SK-N-SH (cell line): ENCODE measurements around the gene GFOD2. TPM values are rescaled to one million over a fixed set of nuclear protein-coding genes. Genes with fewer than 3 reads are reported as not detected.

Source experiments
- CTCF ChIA-PET: fragments of 300-600, 350-600 bp; formaldehyde crosslinking; extraction: SDS; loops from one replicate; lab custom pipeline; 2021; lab: Yijun Ruan, JAX
- POLR2A ChIA-PET: fragments of 350-600 bp; sonication (Branson Sonifier 250); formaldehyde crosslinking; extraction: SDS; loops from one replicate; lab custom pipeline; 2020; ENCODE audit warnings: antibody characterized with exemption, inconsistent platforms; lab: Yijun Ruan, JAX
- DNase-seq: peaks from one replicate; pipeline ENCODE4 v3.0.0; 2012
- H2AFZ ChIP-seq: fragments of 200-600 bp; sonication (generic); 2 replicates; pipeline ENCODE4 v1.8.1; 2016; ENCODE audit warnings: antibody characterized with exemption, mild to moderate bottlenecking, low read depth
- H3F3A ChIP-seq: fragments of 200-600 bp; sonication (generic); replicated peaks from 2 replicates; pipeline ENCODE3; 2016; ENCODE audit warnings: antibody characterized with exemption, mild to moderate bottlenecking; ENCODE audit not compliant: insufficient read depth
- H3K27ac ChIP-seq, 2 experiments: fragments of 200-500 bp in 1 of 2; fragments of 200-600 bp in 1 of 2; sonication (Bioruptor generic) in 1 of 2; sonication (generic), shearing (Covaris generic) in 1 of 2; 2 replicates each; pipeline versions ENCODE4 v1.5.1 to v1.6.1; 2014 to 2016; ENCODE audit warnings: low read depth in 2 of 2, inconsistent platforms in 1 of 2, low read length in 1 of 2, mild to moderate bottlenecking in 1 of 2, mixed read lengths in 1 of 2
- H3K27me3 ChIP-seq: fragments of 200-600 bp; sonication (generic), shearing (Covaris generic); 2 replicates; pipeline ENCODE4 v1.6.1; 2016; ENCODE audit warnings: mixed run types; ENCODE audit not compliant: insufficient read depth
- H3K36me3 ChIP-seq, 2 experiments: fragments of 200-500 bp in 1 of 2; fragments of 200-600 bp in 1 of 2; sonication (Bioruptor generic) in 1 of 2; sonication (generic) in 1 of 2; replicated peaks in 1 of 2; 2 replicates each; pipeline versions ENCODE3 to v1.5.1; 2014 to 2016; ENCODE audit warnings: low read length in 1 of 2, mild to moderate bottlenecking in 1 of 2; ENCODE audit not compliant: insufficient read depth in 2 of 2, control insufficient read depth in 1 of 2
- H3K4me1 ChIP-seq, 2 experiments: fragments of 200-500 bp in 1 of 2; fragments of 200-600 bp in 1 of 2; sonication (Bioruptor generic) in 1 of 2; sonication (generic), shearing (Covaris generic) in 1 of 2; 2 replicates each; pipeline versions ENCODE4 v1.5.1 to v1.6.1; 2014 to 2016; ENCODE audit warnings: low read depth in 1 of 2, low read length in 1 of 2, mixed run types in 1 of 2; ENCODE audit not compliant: insufficient read depth in 2 of 2, control insufficient read depth in 1 of 2
- H3K4me2 ChIP-seq: fragments of 200-600 bp; sonication (generic), shearing (Covaris generic); 2 replicates; pipeline ENCODE4 v1.6.1; 2017; ENCODE audit warnings: mixed run types
- H3K4me3 ChIP-seq, 2 experiments: fragments of 200-500 bp in 1 of 2; fragments of 200-600 bp in 1 of 2; sonication (Bioruptor generic) in 1 of 2; sonication (generic), shearing (Covaris generic) in 1 of 2; 2 replicates each; pipeline versions ENCODE4 v1.5.1 to v1.8.1; 2014 to 2016; ENCODE audit warnings: low read depth in 2 of 2, inconsistent platforms in 1 of 2, low read length in 1 of 2, mild to moderate bottlenecking in 1 of 2, mixed read lengths in 1 of 2, moderate library complexity in 1 of 2
- H3K79me2 ChIP-seq: fragments of 200-600 bp; sonication (generic); 2 replicates; pipeline ENCODE4 v1.8.1; 2017; ENCODE audit warnings: mild to moderate bottlenecking; ENCODE audit not compliant: insufficient read depth
- H3K9ac ChIP-seq: fragments of 200-600 bp; sonication (generic); 2 replicates; pipeline ENCODE4 v1.6.1; 2017; ENCODE audit warnings: mixed run types
- H3K9me2 ChIP-seq: fragments of 200-600 bp; sonication (generic); 2 replicates; pipeline ENCODE4 v1.6.1; 2017; ENCODE audit warnings: mixed run types
- H3K9me3 ChIP-seq: fragments of 200-600 bp; sonication (generic); 2 replicates; pipeline ENCODE4 v1.6.1; 2017; ENCODE audit warnings: mixed run types, mild to moderate bottlenecking, moderate library complexity
- H4K20me1 ChIP-seq: fragments of 200-600 bp; sonication (generic); 2 replicates; pipeline ENCODE4 v1.6.1; 2017; ENCODE audit warnings: mild to moderate bottlenecking, mixed run types; ENCODE audit not compliant: insufficient read depth
- CHD2 ChIP-seq: fragments of 150-350 bp; IDR thresholded peaks from 2 replicates; pipeline ENCODE4 v1.6.1; 2018; ENCODE audit warnings: low read length; ENCODE audit not compliant: partially characterized antibody
- EP300 ChIP-seq, 2 experiments: IDR thresholded peaks; 2 replicates each; pipeline versions ENCODE4 v1.4.0 to v1.6.1; 2012; ENCODE audit warnings: borderline replicate concordance in 1 of 2, low read depth in 1 of 2, low read length in 1 of 2
- EZH2phosphoT487 ChIP-seq: fragments of 200-600 bp; sonication (generic); IDR thresholded peaks from 2 replicates; pipeline ENCODE4 v1.6.1; 2017; ENCODE audit warnings: low read depth, mixed run types, mild to moderate bottlenecking, antibody characterized with exemption, moderate library complexity, borderline replicate concordance
- FOSL2 ChIP-seq: IDR thresholded peaks from 2 replicates; pipeline ENCODE4 v1.4.0; 2012; ENCODE audit warnings: low read depth, mild to moderate bottlenecking, moderate library complexity, borderline replicate concordance
- JUND ChIP-seq: IDR thresholded peaks from 2 replicates; pipeline ENCODE4 v1.4.0; 2012
- MAX ChIP-seq: IDR thresholded peaks from 2 replicates; pipeline ENCODE4 v1.4.0; 2012; ENCODE audit warnings: low read depth
- MEF2A ChIP-seq: IDR thresholded peaks from 2 replicates; pipeline ENCODE4 v1.4.0; 2012; ENCODE audit warnings: low read depth, borderline replicate concordance
- NRF1 ChIP-seq: IDR thresholded peaks from 2 replicates; pipeline ENCODE4 v1.6.1; 2012; ENCODE audit warnings: low read depth, mild to moderate bottlenecking, low read length
- PBX3 ChIP-seq: IDR thresholded peaks from 2 replicates; pipeline ENCODE4; 2012
- POLR2AphosphoS5 ChIP-seq: IDR thresholded peaks from 2 replicates; pipeline ENCODE4 v1.6.1; 2012; ENCODE audit warnings: low read depth, low read length
- RAD21 ChIP-seq: IDR thresholded peaks from 2 replicates; pipeline ENCODE4 v1.6.1; 2012; ENCODE audit warnings: mild to moderate bottlenecking, low read length
- RCOR1 ChIP-seq: fragments of 150-350 bp; IDR thresholded peaks from 2 replicates; pipeline ENCODE4 v1.6.1; 2017; ENCODE audit warnings: antibody characterized with exemption, low read length
- RFX5 ChIP-seq: IDR thresholded peaks from 2 replicates; pipeline ENCODE4 v1.6.1; 2012; ENCODE audit warnings: mild to moderate bottlenecking, improper control_type of control experiment, low read length
- RXRA ChIP-seq: IDR thresholded peaks from 2 replicates; pipeline ENCODE4 v1.4.0; 2012; ENCODE audit warnings: low read depth, mild to moderate bottlenecking, borderline replicate concordance
- SMC3 ChIP-seq: IDR thresholded peaks from 2 replicates; pipeline ENCODE4 v1.6.1; 2012; ENCODE audit warnings: low read depth, low read length, improper control_type of control experiment
- TAF1 ChIP-seq: IDR thresholded peaks from 2 replicates; pipeline ENCODE4 v1.6.1; 2012; ENCODE audit warnings: low read depth, mild to moderate bottlenecking, low read length, moderate library complexity, borderline replicate concordance
- TEAD4 ChIP-seq: IDR thresholded peaks from 2 replicates; pipeline ENCODE4 v1.4.0; 2012; ENCODE audit warnings: mild to moderate bottlenecking, borderline replicate concordance; ENCODE audit not compliant: insufficient read depth
- USF2 ChIP-seq: fragments of 150-350 bp; IDR thresholded peaks from 2 replicates; pipeline ENCODE4 v1.6.1; 2017; ENCODE audit warnings: antibody characterized with exemption, low read length, low read depth, borderline replicate concordance
- WGBS: methylation state at CpG from one replicate; pipeline ENCODE4 v1.1.6; 2017; ENCODE audit warnings: low lambda C conversion rate; 5-methylcytosine and 5-hydroxymethylcytosine counted together
- polyA plus RNA-seq, 3 experiments: library from polyadenylated mRNA; depleted of rRNA; stranded (reverse); fragments of >200 nt; gene quantifications; 2 replicates each; pipeline ENCODE4 v1.2.3, GENCODE V29; 2012

GFOD2 gene
- polyA plus RNA-seq, 1 of the 3 experiments (the other 2 are of a cell fraction), result 19.0 TPM

- H3F3A ChIP-seq, result no peaks in the 10 kb centered on the region
- H4K20me1 ChIP-seq, result 0 out of 2 replicates have a peak, but pooled peaks cover 8% of the 10 kb centered on the region
- no peaks in the 10 kb centered on the region; the same call in 1 of the 2 replicates for H3K79me2 ChIP-seq
- H3K4me2 ChIP-seq, result no peak overlapping the region
- WGBS, result 97% methylated on average over 4 of the region's 4 CpGs
- H3K27me3 ChIP-seq, result no peaks in the 10 kb centered on the region
- H2AFZ ChIP-seq, result no peak overlapping the region
- no peaks in the 10 kb centered on the region for H3K9me2 ChIP-seq
- no peaks in the 10 kb centered on the region for H3K9me3 ChIP-seq
- ChIA-PET POLR2A (no interaction called here), CTCF (interaction anchor here (1.0 kb wide), 2 partner anchors 9 to 56 kb away, joined by 3 to 6 read pairs; no protein-coding TSS in a partner anchor)
- TF ChIP-seq SMC3 (no peak), FOSL2 (no peak), JUND (no peak), TEAD4 (no peak), RFX5 (no peak), NRF1 (no peak), TAF1 (no peak)
- no peak overlapping the region for H3K4me3 ChIP-seq
- no peak overlapping the region for H3K27ac ChIP-seq
- peaks cover 0 to 2% of the 10 kb centered on the region in 2 experiments for H3K36me3 ChIP-seq
- peaks cover 0 to 5% of the 10 kb centered on the region in 2 experiments; a peak in 1 of 4 replicates for H3K4me1 ChIP-seq
- no peak overlapping the region for H3K9ac ChIP-seq
- no peak for DNase-seq
These were observed 41.8 kb upstream of the GFOD2 start for GRCh38 chr16:67760956-67761230.

- H3K4me3 ChIP-seq, result no peak overlapping the region
- H3K9me3 ChIP-seq, result no peaks in the 10 kb centered on the region
- H3K4me2 ChIP-seq, result no peak overlapping the region
- no peak for DNase-seq
- POLR2A ChIA-PET, result no interaction called here
- TF ChIP-seq MAX (no peak), POLR2AphosphoS5 (no peak), EP300 (IDR thresholded peaks at IDR 0.05; ENCODE audit: borderline replicate concordance in 1 of 2, low read depth in 1 of 2, low read length in 1 of 2) (no peak), CHD2 (no peak), USF2 (no peak), RAD21 (no peak), RXRA (no peak), TEAD4 (no peak), EZH2phosphoT487 (no peak), MEF2A (no peak), PBX3 (no peak), RCOR1 (no peak)
- H4K20me1 ChIP-seq, result 0 out of 2 replicates have a peak, but pooled peaks cover 8% of the 10 kb centered on the region
- no peaks in the 10 kb centered on the region; the same call in 1 of the 2 replicates for H3K79me2 ChIP-seq
- H3K9me2 ChIP-seq, result no peaks in the 10 kb centered on the region
- peaks cover 0 to 5% of the 10 kb centered on the region in 2 experiments; a peak in 1 of 4 replicates for H3K4me1 ChIP-seq
- no peak overlapping the region for H3K9ac ChIP-seq
- peaks cover 0 to 2% of the 10 kb centered on the region in 2 experiments for H3K36me3 ChIP-seq
- H3K27me3 ChIP-seq, result no peaks in the 10 kb centered on the region
- H2AFZ ChIP-seq, result no peak overlapping the region
- CTCF ChIA-PET, result interaction anchor here (1.0 kb wide), 1 partner anchor 56 kb away, joined by 6 read pairs; no protein-coding TSS in a partner anchor
- no peaks in the 10 kb centered on the region for H3F3A ChIP-seq
- 82% methylated on average over 7 of the region's 8 CpGs for WGBS
- no peak overlapping the region for H3K27ac ChIP-seq
These were observed 41.3 kb upstream of the GFOD2 start for GRCh38 chr16:67760206-67760955.
